ENCODE measurements around the gene NUDT3.

- no peak for TF ChIP-seq TOX (CRISPR knock-in tag; IDR thresholded peaks at IDR 0.05; ENCODE audit: borderline replicate concordance)
- TF ChIP-seq RARB (CRISPR knock-in tag; IDR thresholded peaks at IDR 0.05): no peak
- TF ChIP-seq PATZ1 (CRISPR knock-in tag; IDR thresholded peaks at IDR 0.05; ENCODE audit: borderline replicate concordance): no peak
- no peak for TF ChIP-seq SNAI2 (CRISPR knock-in tag; IDR thresholded peaks at IDR 0.05)
- no peak for TF ChIP-seq ZNF70 (CRISPR knock-in tag; IDR thresholded peaks at IDR 0.05)
- no peak for TF ChIP-seq CREB5 (CRISPR knock-in tag; IDR thresholded peaks at IDR 0.05; ENCODE audit: low read depth)
- TF ChIP-seq TCF4 (CRISPR knock-in tag; IDR thresholded peaks at IDR 0.05; ENCODE audit: borderline replicate concordance): no peak
- no peak for TF ChIP-seq ZFP30 (CRISPR knock-in tag; IDR thresholded peaks at IDR 0.05)
- TF ChIP-seq ZNF565 (CRISPR knock-in tag; conservative IDR thresholded peaks at IDR 0.05; ENCODE audit: low read depth): no peak
- TF ChIP-seq PPARA (CRISPR knock-in tag; IDR thresholded peaks at IDR 0.05; ENCODE audit: borderline replicate concordance): no peak
- no peak for TF ChIP-seq ZFP3 (CRISPR knock-in tag; IDR thresholded peaks at IDR 0.05)
- no peak for TF ChIP-seq CSRNP3 (CRISPR knock-in tag; IDR thresholded peaks at IDR 0.05)
Observed at GRCh38 chr6:34381081-34381480, 11.4 kb downstream of the NUDT3 start.

All from SK-N-SH treated with all-trans-retinoic acid at 6 μM for 48 hours (cell line).